Mesenchymal stem cell (in vitro differentiated cells and primary cell): ENCODE measurements around the gene CDYL2.
A peak's percentile ranks its signal among the peaks of the same experiment; 100 is the strongest.
"Not testable (repeated sequence)": the region's sequence is repeated elsewhere in the genome, so short reads cannot be mapped to it uniquely, and the experiment has no call there.

Source experiments
- DNase-seq: peaks from one replicate; pipeline ENCODE4 v3.0.0-alpha.2; 2013
- H2AFZ ChIP-seq: one replicate; pipeline ENCODE4 v1.6.1; 2013; ENCODE audit warnings: low read depth, mild to moderate bottlenecking, control low read depth, inconsistent platforms, low read length, moderate library complexity
- H2AK5ac ChIP-seq: 2 replicates; pipeline ENCODE4 v1.6.1; 2013; ENCODE audit warnings: low read length, moderate library complexity, mild to moderate bottlenecking, inconsistent platforms; ENCODE audit not compliant: severe bottlenecking
- H2BK120ac ChIP-seq: one replicate; pipeline ENCODE4 v1.6.1; 2013; ENCODE audit warnings: low read depth, mild to moderate bottlenecking, inconsistent platforms, low read length, moderate library complexity
- H2BK12ac ChIP-seq, 2 experiments: one replicate each; pipeline ENCODE4 v1.6.1; 2013; ENCODE audit warnings: inconsistent platforms in 2 of 2, low read length in 2 of 2, mild to moderate bottlenecking in 2 of 2, moderate library complexity in 2 of 2, control low read depth in 1 of 2
- H2BK15ac ChIP-seq: one replicate; pipeline ENCODE4 v1.6.1; 2013; ENCODE audit warnings: mild to moderate bottlenecking, low read depth, inconsistent platforms; ENCODE audit not compliant: poor library complexity, severe bottlenecking
- H2BK5ac ChIP-seq: 2 replicates; pipeline ENCODE4 v1.6.1; 2013; ENCODE audit warnings: low read depth, mild to moderate bottlenecking, low read length, control low read depth, inconsistent platforms; ENCODE audit not compliant: poor library complexity, severe bottlenecking
- H3K14ac ChIP-seq, 2 experiments: one replicate each; pipeline ENCODE4 v1.6.1; 2013; ENCODE audit warnings: inconsistent platforms in 2 of 2, low read length in 2 of 2, control low read depth in 1 of 2, mild to moderate bottlenecking in 1 of 2, moderate library complexity in 1 of 2
- H3K18ac ChIP-seq, 2 experiments: one replicate each; pipeline ENCODE4 v1.6.1; 2013; ENCODE audit warnings: inconsistent platforms in 2 of 2, low read length in 2 of 2, control low read depth in 1 of 2, low read depth in 1 of 2, mild to moderate bottlenecking in 1 of 2
- H3K23ac ChIP-seq, 2 experiments: one replicate each; pipeline ENCODE4 v1.6.1; 2013; ENCODE audit warnings: inconsistent platforms in 2 of 2, low read length in 2 of 2, mild to moderate bottlenecking in 2 of 2, moderate library complexity in 2 of 2, control low read depth in 1 of 2
- H3K27ac ChIP-seq: 2 replicates; pipeline ENCODE4 v1.5.1; 2013; ENCODE audit warnings: mild to moderate bottlenecking, moderate library complexity, low read length, control low read depth, inconsistent platforms; ENCODE audit not compliant: poor library complexity, severe bottlenecking
- H3K27me3 ChIP-seq, 2 experiments: 2 replicates each; pipeline versions ENCODE4 v1.6.1 to v1.7.0; 2013; ENCODE audit warnings: low read length in 2 of 2, mild to moderate bottlenecking in 2 of 2, moderate library complexity in 2 of 2, control low read depth in 1 of 2, inconsistent platforms in 1 of 2; ENCODE audit not compliant: control insufficient read depth in 1 of 2, insufficient read depth in 1 of 2
- H3K36me3 ChIP-seq, 2 experiments: 2 replicates each; pipeline versions ENCODE4 v1.6.1 to v1.7.0; 2013; ENCODE audit warnings: low read length in 2 of 2, control low read depth in 1 of 2, inconsistent platforms in 1 of 2, low read depth in 1 of 2, mild to moderate bottlenecking in 1 of 2; ENCODE audit not compliant: insufficient read depth in 2 of 2, control insufficient read depth in 1 of 2
- H3K4ac ChIP-seq, 2 experiments: one replicate each; pipeline ENCODE4 v1.6.1; 2013; ENCODE audit warnings: inconsistent platforms in 2 of 2, low read length in 2 of 2, mild to moderate bottlenecking in 2 of 2, moderate library complexity in 2 of 2, control low read depth in 1 of 2, low read depth in 1 of 2
- H3K4me1 ChIP-seq: 2 replicates; pipeline ENCODE4 v1.6.1; 2013; ENCODE audit warnings: low read depth, low read length, control low read depth; ENCODE audit not compliant: control insufficient read depth, insufficient read depth
- H3K4me2 ChIP-seq: 2 replicates; pipeline ENCODE4 v1.6.1; 2013; ENCODE audit warnings: low read length, mild to moderate bottlenecking, inconsistent platforms; ENCODE audit not compliant: poor library complexity, severe bottlenecking
- H3K4me3 ChIP-seq, 2 experiments: 2 replicates each; pipeline versions ENCODE4 v1.5.1 to v1.7.0; 2013; ENCODE audit warnings: low read length in 2 of 2, mild to moderate bottlenecking in 2 of 2, control low read depth in 1 of 2, low read depth in 1 of 2; ENCODE audit not compliant: insufficient read depth in 1 of 2
- H3K79me1 ChIP-seq: replicated peaks from 2 replicates; pipeline ENCODE4 v1.6.1; 2013; ENCODE audit warnings: mild to moderate bottlenecking, control low read depth, low read length, inconsistent platforms; ENCODE audit not compliant: poor library complexity, severe bottlenecking
- H3K9ac ChIP-seq: 2 replicates; pipeline ENCODE4 v1.7.0; 2013; ENCODE audit warnings: mild to moderate bottlenecking, low read length, moderate library complexity
- H3K9me3 ChIP-seq: 2 replicates; pipeline ENCODE4 v1.7.0; 2013; ENCODE audit warnings: mild to moderate bottlenecking, low read length; ENCODE audit not compliant: control insufficient read depth
- H4K8ac ChIP-seq: one replicate; pipeline ENCODE4 v1.6.1; 2013; ENCODE audit warnings: inconsistent platforms, mild to moderate bottlenecking, low read length, moderate library complexity
- H4K91ac ChIP-seq: one replicate; pipeline ENCODE4 v1.6.1; 2013; ENCODE audit warnings: mild to moderate bottlenecking, low read length, inconsistent platforms
- WGBS: methylation state at CpG from one replicate; pipeline ENCODE4 v1.1.7; 2013; ENCODE audit warnings: mixed read lengths; 5-methylcytosine and 5-hydroxymethylcytosine counted together

Gene CDYL2

DNA sequence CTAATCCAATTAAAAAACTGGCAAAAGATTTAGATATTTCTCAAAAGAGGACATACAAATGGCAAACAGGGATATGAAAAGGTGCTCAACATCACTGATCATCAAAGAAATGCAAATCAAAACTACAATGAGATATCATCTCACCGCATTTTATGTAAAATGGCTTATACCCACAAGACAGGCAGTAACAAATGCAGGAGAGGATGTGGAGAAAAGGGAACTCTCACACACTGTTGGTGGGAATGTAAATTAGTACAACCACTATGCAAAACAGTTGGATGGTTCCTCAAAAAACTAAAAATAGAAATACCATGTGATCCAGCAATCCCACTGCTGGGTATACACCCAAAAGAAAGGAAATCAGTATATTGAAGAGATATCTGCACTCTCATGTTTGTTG is 154.1 kb downstream of the CDYL2 start:
- not testable (repeated sequence) for H3K27me3 ChIP-seq, H3K4me3 ChIP-seq, H2BK120ac ChIP-seq, H3K23ac ChIP-seq, H4K8ac ChIP-seq, H3K4me1 ChIP-seq, H2BK5ac ChIP-seq, H4K91ac ChIP-seq, H2AFZ ChIP-seq, H3K4me2 ChIP-seq, H3K36me3 ChIP-seq, H2BK12ac ChIP-seq, H3K4ac ChIP-seq, H3K9me3 ChIP-seq, H3K14ac ChIP-seq, DNase-seq, H2BK15ac ChIP-seq, H3K27ac ChIP-seq, H3K18ac ChIP-seq, H3K9ac ChIP-seq, H2AK5ac ChIP-seq, H3K79me1 ChIP-seq
- no CpG with 5 or more reads among the region's 1 CpG for WGBS

DNA sequence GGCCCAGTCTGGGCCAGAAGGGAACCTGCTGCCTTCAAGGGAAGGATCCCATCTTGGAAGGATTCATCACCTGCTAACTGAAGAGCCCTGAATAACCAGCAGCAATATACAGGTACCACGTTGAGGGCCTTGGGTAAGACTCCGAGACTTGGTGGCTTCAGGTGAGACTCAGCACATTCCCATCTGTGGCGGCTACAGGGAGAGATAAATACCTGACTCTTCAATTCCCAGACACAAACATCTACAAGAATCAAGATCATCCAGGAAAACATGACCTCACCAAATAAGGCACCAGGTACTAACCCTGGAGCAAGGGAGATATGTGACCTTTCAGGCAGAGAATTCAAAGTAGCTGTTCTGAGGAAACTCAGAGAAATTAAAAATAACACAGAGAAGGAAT is 164.1 kb downstream of the CDYL2 start:
- Histone ChIP-seq H3K23ac (no peak overlapping the region), H2AK5ac (no peak overlapping the region), H2BK5ac (no peak overlapping the region), H3K9ac (no peak overlapping the region), H2BK12ac (no peak overlapping the region), H3K4me3 (no peak overlapping the region), H2BK120ac (no peak overlapping the region), H4K8ac (no peak overlapping the region), H3K9me3 (no peaks in the 10 kb centered on the region), H2BK15ac (no peak overlapping the region), H3K27ac (no peak overlapping the region), H3K27me3 (no peaks in the 10 kb centered on the region), H3K36me3 (no peaks in the 10 kb centered on the region), H3K14ac (no peak overlapping the region), H3K18ac (no peak overlapping the region), H3K4me1 (no peaks in the 10 kb centered on the region), H3K4me2 (no peak overlapping the region), H3K4ac (no peak overlapping the region), H3K79me1 (no peaks in the 10 kb centered on the region), H2AFZ (no peak overlapping the region), H4K91ac (no peak overlapping the region)
- DNase-seq = no peak
- WGBS = 62% methylated on average over 3 of the region's 3 CpGs

DNA sequence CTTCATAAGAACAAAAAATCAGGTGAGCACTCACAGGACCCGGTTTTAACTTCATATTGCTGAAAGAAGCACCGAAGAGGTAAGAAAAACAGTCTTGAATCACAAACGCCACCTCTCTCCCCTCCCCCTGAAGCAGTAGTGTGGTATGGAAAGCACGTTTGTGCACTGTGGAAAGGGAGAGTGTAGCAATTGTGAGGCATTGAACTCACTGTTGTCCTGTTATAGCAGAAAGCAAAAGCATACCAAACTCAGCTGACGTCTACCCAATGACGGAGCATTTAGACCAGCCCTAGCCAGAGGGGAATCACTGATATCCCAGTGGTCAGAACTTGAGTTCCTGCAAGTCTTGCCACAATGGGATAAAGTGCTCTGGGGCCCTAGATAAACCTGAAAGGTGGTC is 164.8 kb downstream of the CDYL2 start:
- DNase-seq = no peak

GRCh38 chr16:80637621-80638020 is 166.8 kb downstream of the CDYL2 start:
- H2BK5ac ChIP-seq = no peak overlapping the region
- no peak overlapping the region for H3K4me3 ChIP-seq
- H3K18ac ChIP-seq = no peak overlapping the region
- WGBS = no CpG with 5 or more reads among the region's 4 CpGs
- H3K27ac ChIP-seq = no peak overlapping the region
- H4K91ac ChIP-seq = no peak overlapping the region
- H4K8ac ChIP-seq = no peak overlapping the region
- no peak overlapping the region for H3K4ac ChIP-seq
- H3K9me3 ChIP-seq = peaks cover 4% of the 10 kb centered on the region
- no peaks in the 10 kb centered on the region for H3K27me3 ChIP-seq
- no peak overlapping the region for H2AK5ac ChIP-seq
- H2AFZ ChIP-seq = no peak overlapping the region
- H3K4me2 ChIP-seq = no peak overlapping the region
- no peaks in the 10 kb centered on the region for H3K79me1 ChIP-seq
- no peaks in the 10 kb centered on the region for H3K36me3 ChIP-seq
- no peak overlapping the region for H3K23ac ChIP-seq
- H3K4me1 ChIP-seq = no peaks in the 10 kb centered on the region
- no peak overlapping the region for H2BK15ac ChIP-seq
- no peak overlapping the region for H3K9ac ChIP-seq
- DNase-seq = no peak
- H2BK120ac ChIP-seq = no peak overlapping the region
- no peak overlapping the region for H2BK12ac ChIP-seq
- no peak overlapping the region for H3K14ac ChIP-seq

More for the DNA sequence above, 164.8 kb downstream of the CDYL2 start:
- H3K4me3 ChIP-seq = no peak overlapping the region
- H3K4ac ChIP-seq = no peak overlapping the region
- no peak overlapping the region for H2BK12ac ChIP-seq
- H3K18ac ChIP-seq = no peak overlapping the region
- no peak overlapping the region for H2AFZ ChIP-seq
- H3K27me3 ChIP-seq = no peaks in the 10 kb centered on the region
- no peak overlapping the region for H4K91ac ChIP-seq
- no peaks in the 10 kb centered on the region for H3K4me1 ChIP-seq
- H2BK120ac ChIP-seq = no peak overlapping the region
- no peaks in the 10 kb centered on the region for H3K36me3 ChIP-seq
- H2AK5ac ChIP-seq = no peak overlapping the region
- no peak overlapping the region for H2BK5ac ChIP-seq
- H3K4me2 ChIP-seq = no peak overlapping the region
- peak overlapping the region in 1 of 2 experiments; percentile 48 for H3K23ac ChIP-seq
- no peak overlapping the region for H4K8ac ChIP-seq
- H3K9ac ChIP-seq = no peak overlapping the region
- no peak overlapping the region for H2BK15ac ChIP-seq
- H3K79me1 ChIP-seq = no peaks in the 10 kb centered on the region
- H3K9me3 ChIP-seq = no peaks in the 10 kb centered on the region
- whole genome bisulfite sequencing = 71% methylated on average over 3 of the region's 6 CpGs
- no peak overlapping the region for H3K14ac ChIP-seq
- H3K27ac ChIP-seq = no peak overlapping the region
